Tibial nerve (tissue), 4 donors: ENCODE measurements around the gene MAP2.

ENCODE experiments used
- EP300 ChIP-seq, 2 donors: sonication (generic); formaldehyde crosslinking; IDR thresholded peaks; one replicate each; pipeline ENCODE4 v1.6.1; 2017; ENCODE audit warnings: antibody characterized with exemption in 2 of 2, mild to moderate bottlenecking in 1 of 2
- POLR2A ChIP-seq, 2 donors: fragments of 450-650 bp; IDR thresholded peaks; one replicate each; pipeline ENCODE4 v1.6.1; 2017; ENCODE audit warnings: antibody characterized with exemption in 2 of 2, mild to moderate bottlenecking in 2 of 2, moderate library complexity in 2 of 2
- TF ChIP-seq, protein P1 (sequence below), 5 experiments: fragments of 200-600 bp in 3 of 5; fragments of 450-650 bp in 2 of 5; sonication (generic) in 3 of 5; IDR thresholded peaks; one replicate each; pipeline ENCODE4 v1.5.1; 2016 to 2019; ENCODE audit warnings: antibody characterized with exemption in 5 of 5, mild to moderate bottlenecking in 3 of 5, moderate library complexity in 2 of 5

- TF ChIP-seq, protein P1, sequence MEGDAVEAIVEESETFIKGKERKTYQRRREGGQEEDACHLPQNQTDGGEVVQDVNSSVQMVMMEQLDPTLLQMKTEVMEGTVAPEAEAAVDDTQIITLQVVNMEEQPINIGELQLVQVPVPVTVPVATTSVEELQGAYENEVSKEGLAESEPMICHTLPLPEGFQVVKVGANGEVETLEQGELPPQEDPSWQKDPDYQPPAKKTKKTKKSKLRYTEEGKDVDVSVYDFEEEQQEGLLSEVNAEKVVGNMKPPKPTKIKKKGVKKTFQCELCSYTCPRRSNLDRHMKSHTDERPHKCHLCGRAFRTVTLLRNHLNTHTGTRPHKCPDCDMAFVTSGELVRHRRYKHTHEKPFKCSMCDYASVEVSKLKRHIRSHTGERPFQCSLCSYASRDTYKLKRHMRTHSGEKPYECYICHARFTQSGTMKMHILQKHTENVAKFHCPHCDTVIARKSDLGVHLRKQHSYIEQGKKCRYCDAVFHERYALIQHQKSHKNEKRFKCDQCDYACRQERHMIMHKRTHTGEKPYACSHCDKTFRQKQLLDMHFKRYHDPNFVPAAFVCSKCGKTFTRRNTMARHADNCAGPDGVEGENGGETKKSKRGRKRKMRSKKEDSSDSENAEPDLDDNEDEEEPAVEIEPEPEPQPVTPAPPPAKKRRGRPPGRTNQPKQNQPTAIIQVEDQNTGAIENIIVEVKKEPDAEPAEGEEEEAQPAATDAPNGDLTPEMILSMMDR (IDR thresholded peaks at IDR 0.05), result no peak
- no peak for TF ChIP-seq POLR2A (IDR thresholded peaks at IDR 0.05)
- no peak for TF ChIP-seq EP300 (IDR thresholded peaks at IDR 0.05)
Observed at GRCh38 chr2:209644842-209645241, 221.0 kb downstream of the MAP2 start.
